KOPT-K1 (cell line): ENCODE measurements around the gene MDGA2.
"Not testable (repeated sequence)": the region's sequence is repeated elsewhere in the genome, so short reads cannot be mapped to it uniquely, and the experiment has no call there.

Source experiments
- H3K27ac ChIP-seq: fragments of 200-600 bp; sonication (generic); 2 replicates; pipeline ENCODE4 v1.5.1; 2016; ENCODE audit warnings: antibody characterized with exemption, mild to moderate bottlenecking, low read depth, low read length; ENCODE audit not compliant: poor library complexity, severe bottlenecking
- H3K36me3 ChIP-seq: fragments of 200-600 bp; sonication (generic); 2 replicates; pipeline ENCODE4 v1.5.1; 2017; ENCODE audit warnings: antibody characterized with exemption, mild to moderate bottlenecking, low read length, moderate library complexity; ENCODE audit not compliant: insufficient read depth
- H3K9me3 ChIP-seq: fragments of 200-600 bp; sonication (generic); 2 replicates; pipeline ENCODE4 v1.5.1; 2017; ENCODE audit warnings: antibody characterized with exemption, low read length, mild to moderate bottlenecking; ENCODE audit not compliant: insufficient read depth, poor library complexity, severe bottlenecking

MDGA2 gene

GRCh38 chr14:47660158-47660557 lies 15.2 kb downstream of the MDGA2 start:
- Histone ChIP-seq H3K27ac (no peak overlapping the region), H3K9me3 (no peaks in the 10 kb centered on the region), H3K36me3 (no peaks in the 10 kb centered on the region)

- Histone ChIP-seq H3K36me3 (no peaks in the 10 kb centered on the region), H3K9me3 (no peaks in the 10 kb centered on the region), H3K27ac (no peak overlapping the region)
These were observed 17.4 kb downstream of the MDGA2 start for GRCh38 chr14:47658041-47658440.

GRCh38 chr14:47657143-47657542 lies 18.3 kb downstream of the MDGA2 start:
- no peak overlapping the region for H3K27ac ChIP-seq
- no peaks in the 10 kb centered on the region for H3K36me3 ChIP-seq
- H3K9me3 ChIP-seq = no peaks in the 10 kb centered on the region

GRCh38 chr14:47651337-47651736 lies 24.1 kb downstream of the MDGA2 start:
- Histone ChIP-seq H3K27ac (no peak overlapping the region), H3K36me3 (no peaks in the 10 kb centered on the region), H3K9me3 (no peaks in the 10 kb centered on the region)

- Histone ChIP-seq H3K27ac (no peak overlapping the region), H3K9me3 (no peaks in the 10 kb centered on the region), H3K36me3 (no peaks in the 10 kb centered on the region)
These were observed 37.7 kb downstream of the MDGA2 start for GRCh38 chr14:47637753-47638152.

- H3K27ac ChIP-seq = no peak overlapping the region
- H3K9me3 ChIP-seq = no peaks in the 10 kb centered on the region
- H3K36me3 ChIP-seq = no peaks in the 10 kb centered on the region
These were observed 49.0 kb downstream of the MDGA2 start for GRCh38 chr14:47626151-47627035.

- not testable (repeated sequence) for H3K27ac ChIP-seq, H3K9me3 ChIP-seq, H3K36me3 ChIP-seq
These were observed 51.3 kb downstream of the MDGA2 start for GRCh38 chr14:47624126-47624525.

GRCh38 chr14:47619392-47619791 lies 56.0 kb downstream of the MDGA2 start:
- Histone ChIP-seq H3K36me3 (no peaks in the 10 kb centered on the region), H3K27ac (no peak overlapping the region), H3K9me3 (no peaks in the 10 kb centered on the region)

GRCh38 chr14:47606566-47606965 lies 68.8 kb downstream of the MDGA2 start:
- Histone ChIP-seq H3K36me3 (no peaks in the 10 kb centered on the region), H3K27ac (no peak overlapping the region), H3K9me3 (no peaks in the 10 kb centered on the region)

GRCh38 chr14:47596860-47597259 lies 78.5 kb downstream of the MDGA2 start:
- H3K9me3 ChIP-seq = no peaks in the 10 kb centered on the region
- no peak overlapping the region for H3K27ac ChIP-seq
- H3K36me3 ChIP-seq = no peaks in the 10 kb centered on the region

GRCh38 chr14:47596232-47596631 lies 79.2 kb downstream of the MDGA2 start:
- H3K36me3 ChIP-seq = no peaks in the 10 kb centered on the region
- H3K9me3 ChIP-seq = no peaks in the 10 kb centered on the region
- no peak overlapping the region for H3K27ac ChIP-seq

- Histone ChIP-seq H3K27ac (no peak overlapping the region), H3K9me3 (no peaks in the 10 kb centered on the region), H3K36me3 (no peaks in the 10 kb centered on the region)
These were observed 79.9 kb downstream of the MDGA2 start for GRCh38 chr14:47595552-47595951.

GRCh38 chr14:47590767-47591495 lies 84.5 kb downstream of the MDGA2 start:
- Histone ChIP-seq H3K27ac (no peak overlapping the region), H3K36me3 (no peaks in the 10 kb centered on the region), H3K9me3 (no peaks in the 10 kb centered on the region)

- Histone ChIP-seq H3K36me3 (no peaks in the 10 kb centered on the region), H3K9me3 (no peaks in the 10 kb centered on the region), H3K27ac (no peak overlapping the region)
These were observed 90.0 kb downstream of the MDGA2 start for GRCh38 chr14:47585447-47585846.

GRCh38 chr14:47567273-47567672 lies 108.1 kb downstream of the MDGA2 start:
- H3K27ac ChIP-seq = no peak overlapping the region
- no peaks in the 10 kb centered on the region for H3K36me3 ChIP-seq
- H3K9me3 ChIP-seq = no peaks in the 10 kb centered on the region

GRCh38 chr14:47557894-47558293 lies 117.5 kb downstream of the MDGA2 start:
- no peaks in the 10 kb centered on the region for H3K36me3 ChIP-seq

More at GRCh38 chr14:47557894-47558293, 117.5 kb downstream of the MDGA2 start:
- Histone ChIP-seq H3K9me3 (no peaks in the 10 kb centered on the region), H3K27ac (no peak overlapping the region)
